ENCODE results near the gene CAV2. TPM values are rescaled to one million over a fixed set of nuclear protein-coding genes. Genes with fewer than 3 reads are reported as not detected.

The CAV2 gene
- total RNA-seq, 1 donor from 2014 or later, result not detected

- intact Hi-C loops (cut with micrococcal nuclease), result no loop called here
These were observed 44.9 kb downstream of the CAV2 start for GRCh38 chr7:116544487-116544886.

- intact Hi-C loops (cut with micrococcal nuclease), result no loop called here
These were observed 46.0 kb downstream of the CAV2 start for GRCh38 chr7:116545411-116545993.

- intact Hi-C loops (cut with micrococcal nuclease), result no loop called here
These were observed 46.5 kb downstream of the CAV2 start for GRCh38 chr7:116546054-116546453.

- intact Hi-C loops (cut with micrococcal nuclease), result no loop called here
These were observed 47.4 kb downstream of the CAV2 start for GRCh38 chr7:116546916-116547315.

GRCh38 chr7:116547347-116547746 lies 47.8 kb downstream of the CAV2 start:
- intact Hi-C loops (cut with micrococcal nuclease), result no loop called here

GRCh38 chr7:116548506-116548905 lies 49.0 kb downstream of the CAV2 start:
- intact Hi-C loops (cut with micrococcal nuclease), result no loop called here

- intact Hi-C loops (cut with micrococcal nuclease), result no loop called here
These were observed 49.8 kb downstream of the CAV2 start for GRCh38 chr7:116549370-116549769.

- intact Hi-C loops (cut with micrococcal nuclease), result no loop called here
These were observed 52.2 kb downstream of the CAV2 start for GRCh38 chr7:116551692-116552091.

- intact Hi-C loops (cut with micrococcal nuclease), result no loop called here
These were observed 53.1 kb downstream of the CAV2 start for GRCh38 chr7:116552602-116553001.

- intact Hi-C loops (cut with micrococcal nuclease), result no loop called here
These were observed 53.8 kb downstream of the CAV2 start for GRCh38 chr7:116553168-116553964.

- intact Hi-C loops (cut with micrococcal nuclease), result no loop called here
These were observed 54.9 kb downstream of the CAV2 start for GRCh38 chr7:116554436-116554835.

GRCh38 chr7:116554911-116555310 lies 55.4 kb downstream of the CAV2 start:
- intact Hi-C loops (cut with micrococcal nuclease), result no loop called here

GRCh38 chr7:116557066-116557585 lies 57.6 kb downstream of the CAV2 start:
- intact Hi-C loops (cut with micrococcal nuclease), result no loop called here

GRCh38 chr7:116557901-116558300 lies 58.4 kb downstream of the CAV2 start:
- intact Hi-C loops (cut with micrococcal nuclease), result no loop called here

Other genes with a start within 250 kb of the CAV2 start
- not detected in 2 replicates for gene CAV1, start 25.3 kb downstream of the CAV2 start, total RNA-seq
- gene MET, start 172.5 kb downstream of the CAV2 start, total RNA-seq, result 0.68 and 0.98 TPM in 2 replicates

Data from T-helper 2 cell treated with Interferon-gamma antibody and Interleukin-4, amounts not matched to agents 100 ng/mL and 5 ng/mL, for 36 hours (primary cell).